CD4-positive, alpha-beta T cell treated with Interleukin-12 subunit alpha and Interleukin-12 subunit beta, for 1 hour (primary cell): ENCODE data around the gene PHF21A.
A peak's percentile ranks its signal among the peaks of the same experiment; 100 is the strongest.

Source experiments
- DNase-seq: peaks from one replicate; pipeline ENCODE4 v3.0.0-alpha.2; 2020

Gene PHF21A

DNA sequence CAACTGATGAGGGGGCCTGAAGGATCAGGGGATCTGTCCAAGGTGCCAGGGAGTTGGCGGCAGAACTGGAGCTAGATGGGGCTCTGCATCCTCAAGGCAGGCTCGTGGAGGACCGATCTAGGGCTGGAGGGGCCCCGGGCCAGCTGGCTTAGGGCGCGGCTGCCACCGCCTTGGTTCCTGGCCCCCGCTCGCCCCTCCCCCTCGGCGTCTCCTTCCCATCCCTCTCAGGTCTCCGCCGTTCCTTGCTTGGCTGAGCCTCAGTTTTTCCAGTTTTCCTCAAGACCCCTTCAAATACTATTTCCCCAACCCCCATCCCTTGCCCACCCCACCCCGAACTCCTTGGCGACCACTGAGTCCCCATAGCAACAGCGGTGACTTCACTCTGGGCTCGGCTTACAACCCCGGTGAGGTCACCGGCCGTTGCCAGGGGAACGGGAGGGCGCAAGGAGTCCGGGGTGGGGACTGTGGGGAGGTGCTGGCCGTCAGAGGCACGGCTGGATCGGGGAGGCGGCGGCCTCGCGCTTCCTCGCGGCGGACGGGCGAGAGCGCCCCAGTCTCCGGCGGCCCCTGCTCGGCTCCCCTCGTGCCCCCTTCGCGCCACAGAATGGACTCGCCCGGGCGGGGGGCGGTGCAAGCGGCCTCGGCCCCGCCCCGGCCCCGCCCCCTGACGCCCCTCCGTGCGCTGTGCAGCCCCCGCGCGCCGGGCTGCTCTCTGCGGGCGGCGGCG is 221.6 kb downstream of the PHF21A start:
- DNase-seq = peak; percentile 75

DNA sequence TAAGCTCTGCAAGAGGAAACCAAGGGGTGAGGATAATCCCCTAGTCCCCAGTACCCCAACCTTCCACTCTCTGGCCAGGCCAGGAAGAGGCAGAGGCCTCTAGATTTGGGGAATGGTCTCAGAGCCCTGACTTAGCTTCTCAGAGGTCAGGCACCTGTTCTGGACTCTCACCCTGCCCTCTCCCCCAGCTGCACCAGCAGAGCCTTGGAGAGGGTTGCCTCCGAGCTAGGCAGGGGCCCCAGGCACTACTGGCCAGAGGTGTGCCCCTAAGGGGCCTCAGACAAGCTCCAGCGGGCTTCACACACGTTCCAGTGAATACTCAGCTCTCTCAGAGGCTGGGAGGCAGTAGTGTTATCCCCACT is 222.2 kb downstream of the PHF21A start:
- no peak for DNase-seq

DNA sequence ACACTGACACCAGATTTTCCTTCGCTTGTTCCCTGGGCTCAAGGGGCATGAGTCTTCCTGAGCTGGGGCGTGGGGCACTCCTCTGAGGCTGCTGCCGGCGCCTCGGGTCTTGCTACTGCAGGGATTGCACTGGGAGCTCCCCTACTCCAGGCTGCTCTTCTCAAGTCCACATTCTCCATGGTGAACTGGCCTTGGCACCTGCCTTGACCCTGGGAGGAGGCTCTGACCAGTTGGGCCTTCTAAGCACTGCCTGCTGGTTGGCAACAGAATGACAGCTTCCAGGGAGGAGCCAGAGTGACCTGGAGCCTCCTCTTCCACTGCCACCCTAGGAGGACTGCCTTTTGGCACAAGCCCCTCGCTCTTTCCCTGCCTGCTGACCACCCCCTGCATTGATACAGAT is 223.7 kb downstream of the PHF21A start:
- DNase-seq = no peak

DNA sequence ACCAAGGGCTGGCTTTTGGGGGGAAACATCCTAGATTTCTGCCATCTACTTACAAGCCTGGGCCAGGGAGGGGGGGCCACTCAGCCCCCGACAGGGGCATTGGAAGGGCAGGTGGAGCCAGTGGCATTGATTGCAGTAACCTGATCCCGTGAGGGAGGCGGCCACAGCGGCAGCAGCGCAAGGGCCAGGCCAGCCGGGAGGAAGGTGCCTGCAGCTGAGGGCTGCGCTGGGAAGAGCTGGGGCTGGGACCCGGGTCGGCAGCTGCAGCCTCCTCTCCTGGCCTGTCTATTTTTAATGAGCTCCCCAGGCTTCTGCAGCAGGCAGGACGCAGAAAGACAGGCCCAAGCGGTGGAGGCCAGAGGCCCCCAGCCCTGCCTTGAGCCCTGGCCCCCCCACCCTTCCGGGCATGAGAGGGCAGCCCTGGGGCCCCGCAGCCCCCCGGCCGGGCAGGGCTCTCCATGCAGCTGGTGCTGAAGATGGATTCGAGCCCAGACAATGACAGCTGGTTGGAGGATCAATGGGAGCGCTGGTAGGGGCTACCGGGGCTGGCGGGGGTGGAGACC is 224.8 kb downstream of the PHF21A start:
- no peak for DNase-seq

DNA sequence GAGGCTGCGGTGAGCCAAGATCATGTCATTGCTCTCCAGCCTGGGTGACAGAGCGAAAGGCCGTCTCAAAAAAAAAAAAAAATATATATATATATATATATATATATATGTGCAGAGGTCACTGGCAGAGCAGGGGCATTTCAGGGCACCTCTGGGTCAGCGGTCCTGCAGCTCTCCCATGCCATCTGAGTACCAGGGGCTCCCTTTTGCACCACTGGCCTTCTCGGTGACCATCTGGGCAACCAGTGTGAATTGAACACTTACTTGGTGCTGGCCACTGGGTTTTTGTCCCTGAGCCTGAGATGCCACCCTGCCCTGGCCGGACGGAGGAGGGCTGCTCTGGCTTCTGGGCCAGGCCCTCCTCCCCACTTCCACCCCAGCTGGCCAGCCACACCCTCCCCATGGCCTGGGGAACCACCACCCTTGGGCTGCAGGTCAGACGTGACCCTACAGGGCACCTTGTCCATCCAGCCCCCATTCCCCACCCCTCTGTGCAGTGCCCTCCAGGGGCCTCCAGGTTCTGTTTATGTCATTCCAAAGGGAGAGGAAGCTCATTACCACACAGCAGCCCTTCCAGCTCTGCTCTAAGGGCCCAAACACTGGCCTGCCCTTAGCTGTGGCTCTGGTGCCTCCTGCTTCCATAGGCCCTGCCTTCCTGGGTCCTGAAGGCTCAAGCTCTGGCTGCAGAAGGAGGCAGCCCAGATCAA is 225.5 kb downstream of the PHF21A start:
- no peak for DNase-seq

DNA sequence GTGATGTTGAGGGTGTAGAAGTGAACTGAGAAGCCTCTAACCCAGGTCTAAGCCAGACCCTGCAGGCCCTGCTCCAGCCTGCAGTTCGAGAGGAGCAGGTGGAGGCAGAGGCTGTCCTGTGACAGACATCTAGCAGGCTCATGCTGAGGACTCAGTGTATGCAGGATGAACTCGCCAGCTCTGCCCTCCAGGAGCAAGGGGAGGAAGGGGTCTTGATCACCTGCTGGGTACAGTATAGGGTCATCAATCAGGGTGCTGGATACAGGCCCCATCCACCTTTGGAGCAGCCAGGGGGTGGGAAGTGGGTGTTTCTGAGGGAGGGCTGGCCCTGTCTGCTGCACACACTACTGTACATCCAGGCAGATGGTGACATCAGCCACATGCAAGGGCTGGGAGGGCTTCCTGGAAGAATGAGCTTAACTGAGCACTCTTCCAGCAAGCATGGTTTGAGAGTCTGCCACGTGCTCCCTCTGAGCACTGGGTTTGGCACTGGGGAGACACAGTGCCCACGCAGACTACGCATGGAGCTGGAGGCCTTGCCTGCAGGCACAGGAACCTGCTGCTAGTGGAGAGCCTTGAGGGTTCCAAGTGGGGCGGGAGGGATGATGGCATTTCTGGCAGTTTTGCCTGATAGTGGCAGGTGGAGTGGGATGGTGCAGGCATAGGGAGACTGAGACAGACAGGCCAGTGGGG is 226.6 kb downstream of the PHF21A start:
- no peak for DNase-seq

DNA sequence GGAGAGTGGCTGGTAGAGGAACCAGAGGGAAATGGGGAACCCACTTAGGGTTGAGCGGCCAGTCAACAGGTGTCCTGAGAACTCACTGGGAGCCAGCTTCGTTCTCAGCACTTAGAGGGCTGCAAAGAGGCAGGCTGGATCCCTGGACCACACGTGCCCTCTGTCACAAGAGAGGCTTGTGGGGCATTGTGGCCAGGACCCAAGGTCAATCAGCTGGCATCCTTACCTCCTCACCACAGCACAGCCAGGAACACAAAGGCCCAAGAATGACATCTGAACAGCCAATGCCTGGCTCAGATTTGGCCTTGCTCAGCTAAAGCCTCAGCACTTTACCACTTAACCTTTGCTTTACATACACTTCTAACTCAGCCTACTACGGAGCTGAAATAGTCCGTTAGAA is 228.4 kb downstream of the PHF21A start:
- DNase-seq = no peak

DNA sequence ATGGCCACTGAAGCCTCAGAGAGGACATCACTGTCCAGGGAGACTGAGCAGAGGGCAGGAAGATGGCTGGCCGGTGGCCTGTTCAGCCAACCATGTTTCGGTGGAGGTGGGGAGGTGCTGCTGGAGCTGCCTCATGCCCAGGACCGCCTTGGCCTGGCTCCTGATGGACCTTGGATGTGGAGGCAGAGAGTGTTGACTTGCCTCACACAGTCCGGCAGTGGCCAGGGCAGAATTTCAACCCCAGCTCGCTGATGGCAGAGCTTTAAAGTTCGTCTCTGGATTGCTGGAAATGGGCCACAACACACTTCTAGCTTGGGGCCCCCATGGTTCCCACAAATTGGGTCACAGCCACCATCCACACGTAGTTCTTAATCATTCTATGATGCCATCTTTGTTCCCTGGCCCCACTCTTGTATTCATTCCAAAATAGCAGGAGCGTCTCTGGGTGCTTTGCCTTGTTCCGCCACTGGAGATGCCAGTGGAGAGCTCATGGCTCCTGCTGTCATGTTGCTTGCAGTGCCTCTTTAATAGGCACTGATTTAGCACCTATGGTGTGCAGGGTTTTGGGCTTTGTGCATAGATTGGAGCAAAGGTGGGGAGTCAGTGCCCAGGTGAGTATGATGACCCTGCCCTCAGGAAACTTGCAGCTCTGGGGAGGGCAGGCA is 230.2 kb downstream of the PHF21A start:
- DNase-seq = no peak

DNA sequence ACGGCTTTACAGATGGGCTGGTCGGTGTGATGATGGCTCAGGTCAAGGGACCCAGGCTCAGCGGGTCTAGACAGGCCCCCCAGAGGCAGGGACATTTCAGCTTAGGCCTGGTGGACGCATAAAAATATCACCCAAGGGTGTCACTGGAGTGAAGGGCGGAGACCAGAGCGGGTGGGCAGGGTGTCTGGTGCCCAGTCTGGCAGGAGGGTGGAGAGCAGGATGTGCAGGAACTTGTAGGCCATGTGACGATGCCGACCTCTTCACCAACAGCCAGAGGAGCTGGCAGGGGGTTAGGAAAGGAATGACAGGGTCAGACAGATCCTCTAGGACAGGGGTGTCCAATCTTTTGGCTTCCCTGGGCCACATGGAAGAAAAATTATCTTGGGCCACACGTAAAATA is 231.3 kb downstream of the PHF21A start:
- DNase-seq = no peak

DNA sequence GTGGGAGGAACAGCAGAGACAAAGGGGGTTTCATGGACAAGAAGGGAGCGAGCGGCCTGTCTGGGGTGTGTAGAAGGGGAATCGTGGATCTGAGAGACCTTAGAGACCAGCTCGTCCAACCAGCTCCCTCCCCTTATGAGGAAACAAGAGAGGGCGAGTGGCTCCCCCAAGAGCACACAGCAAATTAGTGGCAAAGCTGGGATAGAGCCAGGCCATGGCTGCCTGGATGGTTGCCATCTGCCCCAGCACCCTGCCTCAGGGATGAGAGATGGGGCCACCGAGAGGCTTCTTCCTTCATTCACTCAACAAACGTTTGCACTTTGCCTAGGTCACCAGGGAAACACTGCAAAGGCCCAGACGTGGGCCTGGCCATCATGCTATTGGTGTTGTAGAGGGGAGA is 231.7 kb downstream of the PHF21A start:
- no peak for DNase-seq

DNA sequence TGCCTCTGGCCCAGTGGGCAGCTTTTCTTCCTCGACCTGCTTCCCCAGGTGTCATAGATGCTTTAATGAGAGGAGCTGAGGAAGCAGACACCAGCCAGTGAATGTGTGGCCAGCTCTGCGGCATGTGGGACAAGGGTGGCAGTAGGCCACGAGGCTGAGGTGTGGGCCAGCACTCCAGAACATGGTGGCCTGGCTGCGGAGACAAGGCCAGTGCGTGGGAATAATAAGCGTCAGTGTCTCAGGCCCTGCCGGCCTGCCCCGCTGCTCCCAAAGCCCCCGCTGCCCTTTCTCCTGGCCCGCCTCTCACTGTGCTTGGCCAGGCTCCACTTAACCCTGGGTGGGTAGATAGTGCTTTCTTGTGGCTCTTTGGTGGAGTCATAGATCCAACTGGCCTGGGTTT is 233.7 kb downstream of the PHF21A start:
- DNase-seq = no peak

DNA sequence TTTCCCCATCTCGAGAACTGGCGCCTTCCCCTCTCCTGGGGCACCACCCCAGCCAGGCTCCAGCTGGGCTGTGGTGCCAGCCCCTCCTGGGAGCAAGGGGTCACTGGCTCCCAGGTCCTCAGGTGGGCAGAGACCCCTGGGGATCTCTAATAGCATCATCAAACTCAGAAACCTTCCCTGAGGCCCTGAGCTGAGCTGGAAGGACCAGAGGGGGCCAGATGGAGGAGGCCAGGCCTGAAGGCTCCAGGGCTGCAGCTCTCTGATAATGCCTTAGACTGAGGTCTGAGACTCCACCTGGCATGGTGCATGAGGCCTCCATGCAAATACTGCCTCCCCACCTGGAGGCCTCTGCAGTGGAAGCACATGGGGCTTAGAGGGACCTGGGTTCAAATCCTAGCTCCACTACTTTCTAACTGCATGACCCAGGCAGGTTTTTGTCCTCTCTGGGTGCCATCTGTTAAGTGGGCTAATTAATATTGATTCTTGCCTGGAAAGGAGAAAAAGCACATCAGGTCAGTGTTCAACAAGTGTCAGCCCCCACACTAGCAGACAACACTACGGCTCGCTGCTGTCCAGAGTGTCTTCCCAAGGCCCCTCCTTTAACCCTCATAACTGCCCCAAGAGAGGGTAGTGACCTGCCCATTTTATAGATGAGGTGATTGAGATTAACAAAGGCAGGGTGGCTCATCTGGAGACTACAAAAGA is 234.3 kb downstream of the PHF21A start:
- DNase-seq = no peak

DNA sequence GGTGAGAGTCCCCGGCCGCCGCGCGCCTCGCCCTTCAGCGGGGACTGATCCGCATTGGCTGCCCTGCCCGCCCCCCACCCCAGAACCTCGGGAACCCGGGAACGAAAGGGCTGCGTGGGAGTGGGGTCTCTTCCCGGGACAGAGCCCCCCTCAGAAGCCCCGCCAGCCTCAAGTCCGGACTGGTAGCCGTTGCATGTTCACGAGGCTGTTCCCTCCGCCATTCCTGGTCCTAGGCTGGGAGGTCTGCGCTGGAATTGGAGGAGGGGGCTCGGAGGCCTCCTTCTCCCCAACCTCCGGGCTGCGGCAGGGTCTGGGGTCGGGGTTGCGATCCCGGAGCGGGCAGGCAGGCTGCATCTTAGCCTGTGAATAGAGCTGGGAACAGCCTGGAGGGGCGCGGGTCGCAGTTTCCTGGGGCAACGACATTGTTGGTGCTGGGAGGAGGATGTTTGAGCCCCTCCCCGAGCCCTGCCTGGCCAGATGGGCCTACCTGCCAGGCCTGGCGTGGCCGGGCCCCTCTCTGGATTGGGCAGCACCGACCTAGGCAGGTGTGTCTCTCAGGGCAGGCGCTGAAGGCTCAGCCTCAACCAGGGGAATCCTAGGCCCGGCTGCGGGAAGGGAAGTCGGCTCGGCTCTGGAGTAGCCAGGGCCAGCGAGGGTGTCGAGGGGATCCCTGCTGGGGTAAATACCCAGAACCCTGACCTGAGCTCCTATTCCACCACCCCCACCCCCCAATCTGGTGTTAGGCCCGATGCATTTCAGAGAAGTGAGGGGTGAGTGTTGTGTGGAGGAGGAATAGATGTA is 235.1 kb downstream of the PHF21A start:
- DNase-seq = no peak

DNA sequence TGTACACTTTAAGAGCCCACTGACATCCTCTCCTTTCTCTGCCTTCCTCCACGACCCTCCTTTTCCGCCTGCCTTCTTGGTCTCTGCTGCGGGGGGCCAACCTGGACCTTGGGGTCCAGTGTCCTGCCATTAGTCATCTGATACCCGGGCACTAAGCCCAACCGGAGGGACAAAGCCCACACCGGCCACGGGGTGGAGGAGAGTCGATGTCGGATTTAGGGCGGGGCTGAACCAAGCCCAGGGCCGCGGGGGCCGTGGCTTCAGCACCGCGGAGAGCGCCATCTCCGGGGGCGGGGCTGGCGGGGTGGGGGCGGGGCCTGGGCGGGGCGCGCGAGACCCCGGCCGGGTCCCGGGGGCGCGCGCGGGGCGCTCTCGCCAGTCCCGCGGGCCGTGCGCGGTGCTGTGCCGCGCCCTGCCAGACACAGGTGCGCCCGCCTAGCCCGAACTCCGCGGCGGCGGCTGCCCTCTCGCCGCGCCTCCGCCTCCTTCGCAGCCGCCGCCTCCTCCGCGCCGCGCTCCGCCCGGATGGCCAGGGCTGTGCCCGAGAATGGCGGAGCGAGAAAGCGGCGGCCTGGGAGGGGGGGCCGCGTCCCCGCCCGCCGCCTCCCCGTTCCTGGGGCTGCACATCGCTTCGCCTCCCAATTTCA is 235.9 kb downstream of the PHF21A start, which contains the start of gene MAPK8IP1:
TSS of gene MAPK8IP1 (plus strand) at position 378 of the 647 bp plus-strand sequence. CDS start at position 548, 170 bp downstream.
- DNase-seq = peak; percentile 71

DNA sequence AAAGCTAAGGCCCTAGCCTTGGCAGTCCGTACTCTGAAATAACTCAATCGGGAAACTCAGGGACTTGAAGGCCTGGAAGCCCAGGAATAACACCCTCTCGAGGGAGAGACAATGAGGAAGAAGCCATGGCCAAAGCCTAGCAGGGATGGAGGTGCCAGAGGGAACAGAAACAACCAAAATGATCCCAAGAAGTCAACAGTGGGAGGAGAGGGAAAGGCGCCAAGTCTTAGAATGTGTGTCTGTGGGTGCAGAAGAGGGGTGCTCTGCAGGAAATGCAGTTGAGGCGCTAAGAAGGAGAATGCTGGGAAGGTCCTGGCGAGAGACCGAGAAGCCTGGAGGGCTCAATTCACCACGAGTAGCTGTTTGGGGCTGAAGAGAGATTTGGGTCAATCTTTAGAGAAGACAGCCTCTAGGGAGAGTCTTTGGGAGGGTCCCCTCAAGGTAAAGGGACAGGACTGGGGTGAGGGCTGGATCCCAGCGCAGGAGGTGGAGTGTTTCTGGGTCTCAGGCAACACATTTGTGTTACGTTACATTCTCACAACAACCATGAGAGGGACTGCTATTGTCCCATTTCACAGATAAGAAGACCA is 236.6 kb downstream of the PHF21A start:
- DNase-seq = no peak
